CD4-positive, alpha-beta T cell treated with Interleukin-15 for 1 hour (primary cell): ENCODE results near the gene CALU.

ENCODE experiments used
- DNase-seq: peaks from one replicate; pipeline ENCODE4 v3.0.0-alpha.2; 2020

CALU gene

GRCh38 chr7:128815289-128815942 is 76.3 kb downstream of the CALU start:
- no peak for DNase-seq

- no peak for DNase-seq
Observed at GRCh38 chr7:128818694-128819093, 79.5 kb downstream of the CALU start.
